OCI-LY7 (cell line): Measurements from ENCODE around the gene CRADD. TPM values are rescaled to one million over a fixed set of nuclear protein-coding genes. Genes with fewer than 3 reads are reported as not detected.

ENCODE experiments used
- BruUV-seq: library from RNA; stranded (reverse); fragments of 400-500 nt; replicated peaks from 2 replicates; lab custom pipeline; 2021; lab: Mats Ljungman, UMichigan
- CTCF ChIA-PET: fragments of 300-600 bp; sonication (Branson Sonifier 250); formaldehyde crosslinking; loops from one replicate; lab custom pipeline; 2022; ENCODE audit warnings: antibody characterized with exemption; ENCODE audit not compliant: unreplicated experiment; lab: Charles Lee
- POLR2A ChIA-PET: fragments of 300-600 bp; sonication (Branson Sonifier 250); formaldehyde crosslinking; loops from one replicate; lab custom pipeline; 2022; ENCODE audit warnings: antibody characterized with exemption; lab: Charles Lee
- DNase-seq: peaks from one replicate; pipeline ENCODE4 v3.0.0-alpha.2; 2015; ENCODE audit warnings: low spot score
- H2AFZ ChIP-seq: fragments of 200-600 bp; sonication (generic), shearing (Covaris generic); 2 replicates; pipeline ENCODE4 v1.6.1; 2014; ENCODE audit warnings: mild to moderate bottlenecking, antibody characterized with exemption, low read length, moderate library complexity
- H3K27ac ChIP-seq: fragments of 200-600 bp; sonication (generic); 2 replicates; pipeline ENCODE4 v1.5.1; 2014; ENCODE audit warnings: mixed run types, low read depth, mild to moderate bottlenecking, moderate library complexity, low read length, inconsistent platforms; ENCODE audit not compliant: poor library complexity, severe bottlenecking
- H3K36me3 ChIP-seq: fragments of 200-600 bp; sonication (generic); 2 replicates; pipeline ENCODE4 v1.6.1; 2014; ENCODE audit warnings: mild to moderate bottlenecking, antibody characterized with exemption, low read length, moderate library complexity, mixed read lengths; ENCODE audit not compliant: insufficient read depth
- H3K4me1 ChIP-seq: fragments of 200-600 bp; sonication (generic); 2 replicates; pipeline ENCODE4 v1.5.1; 2014; ENCODE audit warnings: mild to moderate bottlenecking, low read length; ENCODE audit not compliant: insufficient read depth, poor library complexity, severe bottlenecking
- H3K4me2 ChIP-seq: fragments of 200-600 bp; sonication (generic); 2 replicates; pipeline ENCODE4 v1.6.1; 2014; ENCODE audit warnings: mild to moderate bottlenecking, low read length
- H3K4me3 ChIP-seq: fragments of 200-600 bp; sonication (generic); 2 replicates; pipeline ENCODE4 v1.5.1; 2014; ENCODE audit warnings: mild to moderate bottlenecking, low read depth, low read length; ENCODE audit not compliant: poor library complexity, severe bottlenecking
- H3K79me2 ChIP-seq: fragments of 200-600 bp; sonication (generic); 2 replicates; pipeline ENCODE4 v1.6.1; 2016; ENCODE audit warnings: low read depth, mild to moderate bottlenecking, low read length, moderate library complexity, mixed read lengths; ENCODE audit not compliant: insufficient read depth
- H3K9me2 ChIP-seq: fragments of 200-600 bp; sonication (generic); 2 replicates; pipeline ENCODE4 v1.6.1; 2016; ENCODE audit warnings: mild to moderate bottlenecking, low read length, mixed read lengths; ENCODE audit not compliant: insufficient read depth
- H3K9me3 ChIP-seq: fragments of 200-600 bp; sonication (generic); 2 replicates; pipeline ENCODE4 v1.6.1; 2014; ENCODE audit warnings: mild to moderate bottlenecking, mixed run types, low read length, mixed read lengths
- H4K20me1 ChIP-seq: fragments of 200-600 bp; sonication (generic); 2 replicates; pipeline ENCODE4 v1.6.1; 2014; ENCODE audit warnings: mild to moderate bottlenecking, antibody characterized with exemption, low read length, moderate library complexity, mixed read lengths; ENCODE audit not compliant: insufficient read depth
- CTCF ChIP-seq: fragments of 200-600 bp; sonication (generic); conservative IDR thresholded peaks from 2 replicates; pipeline ENCODE4 v1.5.1; 2014; ENCODE audit warnings: mild to moderate bottlenecking, antibody characterized with exemption, low read length, moderate library complexity, mixed read lengths
- EZH2phosphoT487 ChIP-seq: fragments of 200-600 bp; sonication (generic); IDR thresholded peaks from 2 replicates; pipeline ENCODE4 v1.6.1; 2018; ENCODE audit warnings: low read depth, borderline replicate concordance, mild to moderate bottlenecking, mixed run types, antibody characterized with exemption, low read length, moderate library complexity, mixed read lengths
- intact Hi-C: fragments of 100-400 bp; cut with micrococcal nuclease; formaldehyde crosslinking; loops from one replicate; pipeline ENCODE4 v1.10.0; 2022; ENCODE audit not compliant: unreplicated experiment
- total RNA-seq, 2 experiments: library from RNA; depleted of rRNA in 1 of 2; stranded (reverse); fragments of >200 nt in 1 of 2; shearing (Covaris generic) in 1 of 2; gene quantifications; 2 replicates each; pipeline ENCODE4 v1.2.3, GENCODE V29; 2014 to 2022

CRADD gene
- total RNA-seq, 2 experiments from 2014 or later: 10.5 to 16.8 TPM

GRCh38 chr12:93719710-93720109 lies 42.5 kb downstream of the CRADD start:
- Histone ChIP-seq H3K36me3 (no peaks in the 10 kb centered on the region), H4K20me1 (no peaks in the 10 kb centered on the region), H3K9me2 (no peaks in the 10 kb centered on the region), H3K79me2 (no peaks in the 10 kb centered on the region), H3K4me3 (no peak overlapping the region), H3K9me3 (no peaks in the 10 kb centered on the region), H3K4me1 (no peaks in the 10 kb centered on the region), H3K4me2 (no peak overlapping the region), H3K27ac (no peak overlapping the region), H2AFZ (no peak overlapping the region)
- BruUV-seq: no TSS peak
- DNase-seq: no peak
- TF ChIP-seq EZH2phosphoT487: no peak
- TF ChIP-seq CTCF: no peak
- ChIA-PET CTCF (no interaction called here), POLR2A (no interaction called here)
- intact Hi-C loops: no loop called here

GRCh38 chr12:93720559-93720958 lies 43.4 kb downstream of the CRADD start:
- Histone ChIP-seq H3K4me1 (no peaks in the 10 kb centered on the region), H2AFZ (no peak overlapping the region), H3K36me3 (no peaks in the 10 kb centered on the region), H3K9me2 (no peaks in the 10 kb centered on the region), H4K20me1 (no peaks in the 10 kb centered on the region), H3K4me3 (no peak overlapping the region), H3K4me2 (no peak overlapping the region), H3K27ac (no peak overlapping the region), H3K79me2 (no peaks in the 10 kb centered on the region), H3K9me3 (no peaks in the 10 kb centered on the region)
- DNase-seq: no peak
- CTCF ChIA-PET: no interaction called here
- intact Hi-C loops: no loop called here
- BruUV-seq: no TSS peak
- no peak for TF ChIP-seq EZH2phosphoT487
- POLR2A ChIA-PET: no interaction called here

DNA sequence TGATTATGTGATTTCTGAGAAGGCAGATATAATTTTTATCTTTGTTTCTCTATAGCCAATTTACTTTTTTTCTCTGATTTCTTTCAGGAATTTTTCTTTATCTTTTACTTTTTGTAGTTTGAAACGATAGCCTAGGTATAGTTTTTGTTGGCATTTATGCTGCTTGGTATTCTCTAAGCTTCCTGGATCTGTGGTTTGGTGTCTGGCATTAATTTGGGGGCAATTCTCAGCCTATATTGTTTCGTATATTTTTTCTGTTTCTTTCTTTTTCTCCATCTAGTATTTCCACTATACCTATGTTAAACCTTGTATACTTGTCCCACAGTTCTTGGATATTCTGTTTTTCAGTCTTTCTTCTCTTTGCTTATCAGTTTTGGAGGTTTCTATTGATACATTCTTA lies 45.0 kb downstream of the CRADD start:
- Histone ChIP-seq H3K4me2 (no peak overlapping the region), H3K79me2 (no peaks in the 10 kb centered on the region), H3K4me3 (no peak overlapping the region), H3K36me3 (no peaks in the 10 kb centered on the region), H2AFZ (no peak overlapping the region), H3K4me1 (no peaks in the 10 kb centered on the region), H3K9me3 (no peaks in the 10 kb centered on the region), H3K9me2 (no peaks in the 10 kb centered on the region), H4K20me1 (no peaks in the 10 kb centered on the region), H3K27ac (no peak overlapping the region)
- CTCF ChIA-PET: no interaction called here
- POLR2A ChIA-PET: no interaction called here
- BruUV-seq: no TSS peak
- no peak for DNase-seq
- TF ChIP-seq CTCF (no peak), EZH2phosphoT487 (no peak)
- intact Hi-C loops: no loop called here
